Measurements from ENCODE around the gene FYN.

GRCh38 chr6:111854683-111855082, 18.6 kb downstream of the FYN start:
- no peak for TF ChIP-seq EZH2 (conservative IDR thresholded peaks at IDR 0.05; ENCODE audit: low read depth, low read length)
- TF ChIP-seq ZNF891 (CRISPR knock-in tag; IDR thresholded peaks at IDR 0.05) = no peak
- no peak for TF ChIP-seq POLR2AphosphoS5 (IDR thresholded peaks at IDR 0.05; ENCODE audit: low read depth, low read length)
- no peak for TF ChIP-seq MIER2 (CRISPR knock-in tag; IDR thresholded peaks at IDR 0.05)
- TF ChIP-seq ZNF343 (CRISPR knock-in tag; IDR thresholded peaks at IDR 0.05) = no peak
- TF ChIP-seq ARHGAP35 (CRISPR knock-in tag; IDR thresholded peaks at IDR 0.05; ENCODE audit: borderline replicate concordance) = no peak
- TF ChIP-seq KAT7 (CRISPR knock-in tag; IDR thresholded peaks at IDR 0.05; ENCODE audit: borderline replicate concordance) = no peak
- no peak for TF ChIP-seq STAT6 (CRISPR knock-in tag; IDR thresholded peaks at IDR 0.05; ENCODE audit: borderline replicate concordance)
- no peak for TF ChIP-seq PHF5A (CRISPR knock-in tag; IDR thresholded peaks at IDR 0.05; ENCODE audit: low read depth, unreplicated experiment)
- no peak for TF ChIP-seq JUNB (CRISPR knock-in tag; IDR thresholded peaks at IDR 0.05; ENCODE audit: borderline replicate concordance)
- TF ChIP-seq CTCF (CRISPR knock-in tag; IDR thresholded peaks at IDR 0.05) = no peak

Measured in HepG2 (cell line).